IMR-90 (cell line): Measurements from ENCODE around the gene ACO1. TPM values are rescaled to one million over a fixed set of nuclear protein-coding genes. Genes with fewer than 3 reads are reported as not detected.

Source experiments
- ATAC-seq: fragments of 200-7000 bp; cut with Tn5 transposase; 2 replicates; pipeline ENCODE4 v1.9.1; 2020; ENCODE audit warnings: low read depth, mild to moderate bottlenecking, moderate library complexity
- BruUV-seq: library from RNA; stranded (reverse); fragments of 400-500 nt; replicated peaks from 2 replicates; lab custom pipeline; 2021; lab: Mats Ljungman, UMichigan
- CTCF ChIA-PET: fragments of 300-600 bp; formaldehyde crosslinking; extraction: SDS; loops from one replicate; lab custom pipeline; 2021; ENCODE audit warnings: antibody characterized with exemption; lab: Yijun Ruan, JAX
- POLR2A ChIA-PET: fragments of 300-600 bp; sonication (Branson Sonifier 250); formaldehyde crosslinking; loops from one replicate; lab custom pipeline; 2022; ENCODE audit warnings: antibody characterized with exemption; ENCODE audit not compliant: unreplicated experiment; lab: Charles Lee
- DNase-seq: peaks from one replicate; pipeline ENCODE4 v3.0.0; 2013
- H2AFZ ChIP-seq: replicated peaks from 2 replicates; pipeline ENCODE3; 2013; ENCODE audit warnings: low read length, mild to moderate bottlenecking; ENCODE audit not compliant: poor library complexity
- H2AK5ac ChIP-seq: 2 replicates; pipeline ENCODE4 v1.6.1; 2013; ENCODE audit warnings: low read depth, low read length, inconsistent platforms
- H2AK9ac ChIP-seq: replicated peaks from 2 replicates; pipeline ENCODE3; 2013; ENCODE audit warnings: mild to moderate bottlenecking, low read depth, low read length, moderate library complexity; ENCODE audit not compliant: poor library complexity
- H2BK120ac ChIP-seq: 2 replicates; pipeline ENCODE4 v1.6.1; 2013; ENCODE audit warnings: low read depth, low read length, inconsistent platforms
- H2BK15ac ChIP-seq: 3 replicates; pipeline ENCODE4 v1.6.1; 2013; ENCODE audit warnings: low read depth, low read length, inconsistent platforms
- H2BK20ac ChIP-seq: 2 replicates; pipeline ENCODE4 v1.6.1; 2013; ENCODE audit warnings: low read depth, mild to moderate bottlenecking, inconsistent platforms, low read length, moderate library complexity
- H2BK5ac ChIP-seq: 2 replicates; pipeline ENCODE4 v1.6.1; 2013; ENCODE audit warnings: mild to moderate bottlenecking, low read depth, low read length, inconsistent platforms; ENCODE audit not compliant: poor library complexity, severe bottlenecking
- H3K14ac ChIP-seq: replicated peaks from 2 replicates; pipeline ENCODE4 v1.6.1; 2013; ENCODE audit warnings: low read depth, low read length, inconsistent platforms
- H3K18ac ChIP-seq: 2 replicates; pipeline ENCODE4 v1.6.1; 2013; ENCODE audit warnings: low read depth, low read length, control low read depth
- H3K23ac ChIP-seq: 2 replicates; pipeline ENCODE4 v1.6.1; 2013; ENCODE audit warnings: low read depth, low read length, inconsistent platforms
- H3K27ac ChIP-seq: 2 replicates; pipeline ENCODE4 v1.5.1; 2013; ENCODE audit warnings: mild to moderate bottlenecking, control low read depth, low read length; ENCODE audit not compliant: insufficient read depth
- H3K27me3 ChIP-seq: 2 replicates; pipeline ENCODE4 v1.6.1; 2013; ENCODE audit warnings: low read length; ENCODE audit not compliant: control insufficient read depth, insufficient read depth
- H3K36me3 ChIP-seq: 2 replicates; pipeline ENCODE4 v1.6.1; 2013; ENCODE audit warnings: low read length, mixed read lengths; ENCODE audit not compliant: control insufficient read depth, insufficient read depth
- H3K4ac ChIP-seq: 2 replicates; pipeline ENCODE4 v1.6.1; 2013; ENCODE audit warnings: low read depth, low read length, inconsistent platforms
- H3K4me1 ChIP-seq: 2 replicates; pipeline ENCODE4 v1.6.1; 2013; ENCODE audit warnings: low read length, mixed read lengths; ENCODE audit not compliant: control insufficient read depth, insufficient read depth
- H3K4me2 ChIP-seq: 2 replicates; pipeline ENCODE4 v1.6.1; 2013; ENCODE audit warnings: low read depth, mild to moderate bottlenecking, control low read depth, low read length, moderate library complexity
- H3K4me3 ChIP-seq: 2 replicates; pipeline ENCODE4 v1.5.1; 2013; ENCODE audit warnings: low read depth, mild to moderate bottlenecking, control low read depth, low read length, moderate library complexity; ENCODE audit not compliant: insufficient read depth
- H3K56ac ChIP-seq: 2 replicates; pipeline ENCODE4 v1.6.1; 2013; ENCODE audit warnings: low read length, inconsistent platforms; ENCODE audit not compliant: insufficient read depth; ENCODE audit errors: extremely low read depth
- H3K79me1 ChIP-seq, 2 experiments: 2 replicates each; pipeline ENCODE4 v1.6.1; 2013; ENCODE audit warnings: low read length in 2 of 2, inconsistent platforms in 1 of 2, low read depth in 1 of 2
- H3K9ac ChIP-seq: 2 replicates; pipeline ENCODE4 v1.6.1; 2013; ENCODE audit warnings: low read depth, low read length, control low read depth
- H3K9me1 ChIP-seq: 2 replicates; pipeline ENCODE4 v1.6.1; 2013; ENCODE audit warnings: low read length, inconsistent platforms; ENCODE audit not compliant: insufficient read depth
- H3K9me3 ChIP-seq: 2 replicates; pipeline ENCODE4 v1.6.1; 2013; ENCODE audit warnings: low read length; ENCODE audit not compliant: control insufficient read depth, insufficient read depth
- H4K20me1 ChIP-seq: 2 replicates; pipeline ENCODE4 v1.6.1; 2013; ENCODE audit warnings: low read length, inconsistent platforms; ENCODE audit not compliant: insufficient read depth
- H4K5ac ChIP-seq: 2 replicates; pipeline ENCODE4 v1.6.1; 2013; ENCODE audit warnings: mild to moderate bottlenecking, low read depth, low read length, control low read depth
- H4K8ac ChIP-seq, 2 experiments: 2 replicates each; pipeline ENCODE4 v1.6.1; 2013; ENCODE audit warnings: low read depth in 2 of 2, low read length in 2 of 2, control low read depth in 1 of 2, inconsistent platforms in 1 of 2
- H4K91ac ChIP-seq: 2 replicates; pipeline ENCODE4 v1.6.1; 2013; ENCODE audit warnings: low read depth, low read length, inconsistent platforms; ENCODE audit not compliant: insufficient read depth
- BHLHE40 ChIP-seq: fragments of 150-350 bp; IDR thresholded peaks from 2 replicates; pipeline ENCODE4 v1.6.1; 2016; ENCODE audit warnings: mild to moderate bottlenecking, low read depth, low read length
- CEBPB ChIP-seq: IDR thresholded peaks from 2 replicates; pipeline ENCODE4 v1.6.1; 2012; ENCODE audit warnings: low read depth, low read length, improper control_type of control experiment
- CHD1 ChIP-seq: IDR thresholded peaks from 2 replicates; pipeline ENCODE4 v1.6.1; 2012; ENCODE audit warnings: low read depth, low read length, improper control_type of control experiment
- FOS ChIP-seq: fragments of 150-350 bp; IDR thresholded peaks from 2 replicates; pipeline ENCODE4 v1.6.1; 2016; ENCODE audit warnings: low read depth, low read length
- MAFK ChIP-seq: IDR thresholded peaks from 2 replicates; pipeline ENCODE4 v1.6.1; 2012; ENCODE audit warnings: low read depth, low read length, improper control_type of control experiment
- MAZ ChIP-seq: IDR thresholded peaks from 2 replicates; pipeline ENCODE4 v1.6.1; 2012; ENCODE audit warnings: low read depth, mild to moderate bottlenecking, low read length, improper control_type of control experiment, moderate library complexity, borderline replicate concordance
- MXI1 ChIP-seq: IDR thresholded peaks from 2 replicates; pipeline ENCODE4 v1.6.1; 2012; ENCODE audit warnings: low read depth, mild to moderate bottlenecking, low read length, moderate library complexity, borderline replicate concordance
- NFE2L2 ChIP-seq: fragments of 150-350 bp; IDR thresholded peaks from 2 replicates; pipeline ENCODE4 v1.6.1; 2016; ENCODE audit warnings: low read depth, mild to moderate bottlenecking, low read length
- RAD21 ChIP-seq: IDR thresholded peaks from 2 replicates; pipeline ENCODE4 v1.6.1; 2012; ENCODE audit warnings: low read length, improper control_type of control experiment
- RCOR1 ChIP-seq: IDR thresholded peaks from 2 replicates; pipeline ENCODE4 v1.6.1; 2012; ENCODE audit warnings: mild to moderate bottlenecking, low read length, improper control_type of control experiment; ENCODE audit not compliant: insufficient replicate concordance
- RFX5 ChIP-seq: IDR thresholded peaks from 2 replicates; pipeline ENCODE4 v1.8.0; 2012; ENCODE audit warnings: low read depth, mild to moderate bottlenecking, low read length, moderate library complexity
- SMC3 ChIP-seq: fragments of 150-350 bp; IDR thresholded peaks from 2 replicates; pipeline ENCODE4 v1.6.1; 2016; ENCODE audit warnings: low read depth, mild to moderate bottlenecking, antibody characterized with exemption, low read length, moderate library complexity
- WGBS, 2 experiments: methylation state at CpG; one replicate each; pipeline versions ENCODE4 v1.1.5 to v1.1.7; 2013; ENCODE audit warnings: missing lambda C conversion rate in 2 of 2; ENCODE audit not compliant: insufficient read length in 1 of 2; ENCODE audit errors: extremely low coverage in 2 of 2; 5-methylcytosine and 5-hydroxymethylcytosine counted together
- dilution Hi-C: fragments of 300-500 bp; cut with HindIII; formaldehyde crosslinking; loops from one replicate; pipeline ENCODE4 v1.14.3; 2018; ENCODE audit warnings: low sequenced_read_pairs; ENCODE audit not compliant: unreplicated experiment
- in situ Hi-C: fragments of 300-500 bp; cut with MboI; formaldehyde crosslinking; loops from 3 replicates; pipeline ENCODE4 v1.14.3; 2019; ENCODE audit warnings: low sequenced_read_pairs, inconsistent platforms, mixed read lengths
- intact Hi-C: fragments of 100-400 bp; cut with micrococcal nuclease; formaldehyde crosslinking; loops from 2 replicates; pipeline ENCODE4 v1.10.0; 2022
- polyA plus RNA-seq, 3 experiments: library from polyadenylated mRNA; depleted of rRNA; stranded (reverse); fragments of >200 nt; gene quantifications; 2 replicates each; pipeline ENCODE4 v1.2.3, GENCODE V29; 2012; ENCODE audit warnings: low replicate concordance in 1 of 3
- total RNA-seq: library from RNA; depleted of rRNA; stranded (reverse); fragments of >200 nt; gene quantifications from 2 replicates; pipeline ENCODE4 v1.2.3, GENCODE V29; 2012
- TF ChIP-seq, protein P1 (sequence below): conservative IDR thresholded peaks from 2 replicates; pipeline ENCODE4 v1.5.1; 2012; ENCODE audit warnings: mild to moderate bottlenecking, low read depth, low read length, improper control_type of control experiment
- TF ChIP-seq, protein P2 (sequence below): fragments of 150-350 bp; IDR thresholded peaks from 2 replicates; pipeline ENCODE4 v1.6.1; 2016; ENCODE audit warnings: low read depth, mild to moderate bottlenecking, low read length, moderate library complexity, borderline replicate concordance
- TF ChIP-seq, protein P3 (sequence below): fragments of 150-350 bp; IDR thresholded peaks from 2 replicates; pipeline ENCODE4 v1.6.1; 2017; ENCODE audit warnings: mild to moderate bottlenecking, antibody characterized with exemption, low read length, low read depth

The ACO1 gene
- total and polyA plus RNA-seq, 2 of the 4 experiments (the other 2 are of a cell fraction) = 85.9 to 158 TPM

DNA sequence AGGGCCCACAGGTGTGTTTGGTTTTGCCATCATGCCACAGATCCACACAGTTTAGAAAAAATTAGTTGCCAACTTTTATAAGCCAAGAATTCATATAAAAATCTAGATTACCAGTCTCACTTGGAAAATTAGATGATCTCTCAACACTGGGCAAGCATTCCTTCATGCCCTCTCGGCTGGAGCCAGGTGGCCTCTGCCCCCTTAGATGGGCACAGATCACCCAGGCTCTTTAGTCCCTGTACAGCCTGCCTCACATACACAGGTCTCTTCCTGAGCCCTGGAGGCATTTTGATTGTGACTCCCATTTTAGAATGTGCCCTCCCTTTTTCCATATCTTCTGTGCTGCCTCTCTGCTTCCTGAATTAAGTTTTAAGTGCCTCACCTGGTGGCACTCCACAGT is 20.0 kb downstream of the ACO1 start:
- intact Hi-C loops = no loop called here
- peaks cover 10% of the 10 kb centered on the region; the same call in 1 of the 2 replicates for H3K4me1 ChIP-seq

More for the DNA sequence above, 20.0 kb downstream of the ACO1 start:
- H2BK15ac ChIP-seq = no peak overlapping the region
- peaks cover 10% of the 10 kb centered on the region; the same call in 1 of the 2 replicates for H4K20me1 ChIP-seq
- H3K27me3 ChIP-seq = no peaks in the 10 kb centered on the region
- TF ChIP-seq RAD21 (no peak), MXI1 (no peak), FOS (no peak), BHLHE40 (no peak), MAFK (no peak), SMC3 (no peak), RFX5 (no peak), MAZ (no peak), NFE2L2 (no peak), CEBPB (no peak), CHD1 (no peak), RCOR1 (no peak)
- TF ChIP-seq, protein P1, sequence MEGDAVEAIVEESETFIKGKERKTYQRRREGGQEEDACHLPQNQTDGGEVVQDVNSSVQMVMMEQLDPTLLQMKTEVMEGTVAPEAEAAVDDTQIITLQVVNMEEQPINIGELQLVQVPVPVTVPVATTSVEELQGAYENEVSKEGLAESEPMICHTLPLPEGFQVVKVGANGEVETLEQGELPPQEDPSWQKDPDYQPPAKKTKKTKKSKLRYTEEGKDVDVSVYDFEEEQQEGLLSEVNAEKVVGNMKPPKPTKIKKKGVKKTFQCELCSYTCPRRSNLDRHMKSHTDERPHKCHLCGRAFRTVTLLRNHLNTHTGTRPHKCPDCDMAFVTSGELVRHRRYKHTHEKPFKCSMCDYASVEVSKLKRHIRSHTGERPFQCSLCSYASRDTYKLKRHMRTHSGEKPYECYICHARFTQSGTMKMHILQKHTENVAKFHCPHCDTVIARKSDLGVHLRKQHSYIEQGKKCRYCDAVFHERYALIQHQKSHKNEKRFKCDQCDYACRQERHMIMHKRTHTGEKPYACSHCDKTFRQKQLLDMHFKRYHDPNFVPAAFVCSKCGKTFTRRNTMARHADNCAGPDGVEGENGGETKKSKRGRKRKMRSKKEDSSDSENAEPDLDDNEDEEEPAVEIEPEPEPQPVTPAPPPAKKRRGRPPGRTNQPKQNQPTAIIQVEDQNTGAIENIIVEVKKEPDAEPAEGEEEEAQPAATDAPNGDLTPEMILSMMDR = no peak
- TF ChIP-seq, protein P2, sequence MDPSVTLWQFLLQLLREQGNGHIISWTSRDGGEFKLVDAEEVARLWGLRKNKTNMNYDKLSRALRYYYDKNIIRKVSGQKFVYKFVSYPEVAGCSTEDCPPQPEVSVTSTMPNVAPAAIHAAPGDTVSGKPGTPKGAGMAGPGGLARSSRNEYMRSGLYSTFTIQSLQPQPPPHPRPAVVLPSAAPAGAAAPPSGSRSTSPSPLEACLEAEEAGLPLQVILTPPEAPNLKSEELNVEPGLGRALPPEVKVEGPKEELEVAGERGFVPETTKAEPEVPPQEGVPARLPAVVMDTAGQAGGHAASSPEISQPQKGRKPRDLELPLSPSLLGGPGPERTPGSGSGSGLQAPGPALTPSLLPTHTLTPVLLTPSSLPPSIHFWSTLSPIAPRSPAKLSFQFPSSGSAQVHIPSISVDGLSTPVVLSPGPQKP = no peak
- TF ChIP-seq, protein P3, sequence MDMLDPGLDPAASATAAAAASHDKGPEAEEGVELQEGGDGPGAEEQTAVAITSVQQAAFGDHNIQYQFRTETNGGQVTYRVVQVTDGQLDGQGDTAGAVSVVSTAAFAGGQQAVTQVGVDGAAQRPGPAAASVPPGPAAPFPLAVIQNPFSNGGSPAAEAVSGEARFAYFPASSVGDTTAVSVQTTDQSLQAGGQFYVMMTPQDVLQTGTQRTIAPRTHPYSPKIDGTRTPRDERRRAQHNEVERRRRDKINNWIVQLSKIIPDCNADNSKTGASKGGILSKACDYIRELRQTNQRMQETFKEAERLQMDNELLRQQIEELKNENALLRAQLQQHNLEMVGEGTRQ = no peak
- peaks cover 38 to 49% of the 10 kb centered on the region in 2 experiments for H3K79me1 ChIP-seq
- peaks cover 15% of the 10 kb centered on the region for H3K9me1 ChIP-seq
- no peak overlapping the region for H2AK9ac ChIP-seq
- no peak overlapping the region for H3K27ac ChIP-seq
- no peak overlapping the region; the same call in 1 of the 2 replicates for H3K4ac ChIP-seq
- H2AFZ ChIP-seq = no peak overlapping the region
- no peak for ATAC-seq
- no peak overlapping the region for H3K18ac ChIP-seq
- dilution Hi-C loops (no loop called here), in situ Hi-C loops (no loop called here)
- H3K23ac ChIP-seq = no peak overlapping the region
- ChIA-PET CTCF (no interaction called here), POLR2A (no interaction called here)
- no peak overlapping the region for H3K4me3 ChIP-seq
- DNase-seq = no peak
- H3K9ac ChIP-seq = no peak overlapping the region
- no CpG with 5 or more reads among the region's 1 CpG for WGBS, 2 experiments
- no peak overlapping the region for H2AK5ac ChIP-seq
- no peak overlapping the region for H4K8ac ChIP-seq
- no peak overlapping the region for H3K56ac ChIP-seq
- no peak overlapping the region for H4K91ac ChIP-seq
- no peak overlapping the region for H2BK20ac ChIP-seq
- no TSS peak for BruUV-seq
- peaks cover 3% of the 10 kb centered on the region; the same call in 1 of the 2 replicates for H3K9me3 ChIP-seq
- H4K5ac ChIP-seq = no peak overlapping the region
- no peak overlapping the region for H2BK5ac ChIP-seq
- no peak overlapping the region for H3K14ac ChIP-seq
- peaks cover 53% of the 10 kb centered on the region for H3K36me3 ChIP-seq
- no peak overlapping the region for H3K4me2 ChIP-seq
- H2BK120ac ChIP-seq = no peak overlapping the region
